ENCODE results near the gene B3GNT5.

Gene B3GNT5

GRCh38 chr3:183298701-183299153, 45.7 kb downstream of the B3GNT5 start:
- peak; percentile 70 for DNase-seq

- DNase-seq, result no peak
Observed at GRCh38 chr3:183299976-183300375, 46.9 kb downstream of the B3GNT5 start.

- DNase-seq, result no peak
Observed at GRCh38 chr3:183300996-183301562, 48.0 kb downstream of the B3GNT5 start.

GRCh38 chr3:183301937-183302580, 49.0 kb downstream of the B3GNT5 start:
- no peak for DNase-seq

GRCh38 chr3:183303690-183304089, 50.6 kb downstream of the B3GNT5 start:
- DNase-seq, result no peak

- DNase-seq, result peak; percentile 45
Observed at GRCh38 chr3:183306798-183307671, 54.0 kb downstream of the B3GNT5 start.

- DNase-seq, result no peak
Observed at GRCh38 chr3:183307749-183308148, 54.7 kb downstream of the B3GNT5 start.

GRCh38 chr3:183308751-183309150, 55.7 kb downstream of the B3GNT5 start:
- DNase-seq, result no peak

GRCh38 chr3:183309276-183309675, 56.2 kb downstream of the B3GNT5 start:
- DNase-seq, result no peak

- DNase-seq, result no peak
Observed at GRCh38 chr3:183310936-183311335, 57.9 kb downstream of the B3GNT5 start.

GRCh38 chr3:183312433-183312832, 59.4 kb downstream of the B3GNT5 start:
- DNase-seq, result no peak

GRCh38 chr3:183313351-183313750, 60.3 kb downstream of the B3GNT5 start:
- no peak for DNase-seq

- DNase-seq, result no peak
Observed at GRCh38 chr3:183313764-183314163, 60.7 kb downstream of the B3GNT5 start.

- DNase-seq, result no peak
Observed at GRCh38 chr3:183315739-183316138, 62.7 kb downstream of the B3GNT5 start.

- DNase-seq, result no peak
Observed at GRCh38 chr3:183317271-183317670, 64.2 kb downstream of the B3GNT5 start.

GRCh38 chr3:183317886-183318865, 65.1 kb downstream of the B3GNT5 start:
- DNase-seq, result no peak

- no peak for DNase-seq
Observed at GRCh38 chr3:183318877-183319276, 65.8 kb downstream of the B3GNT5 start.

GRCh38 chr3:183319371-183319770, 66.3 kb downstream of the B3GNT5 start:
- DNase-seq, result no peak

All from NCI-H774 (cell line).